Superior temporal gyrus (tissue), 1 donor: ENCODE data around the gene DOCK11.

ENCODE experiments used
- DNase-seq: peaks from one replicate; pipeline ENCODE4 v3.0.0-alpha.2; 2016; ENCODE audit errors: extremely low spot score

The DOCK11 gene

DNA sequence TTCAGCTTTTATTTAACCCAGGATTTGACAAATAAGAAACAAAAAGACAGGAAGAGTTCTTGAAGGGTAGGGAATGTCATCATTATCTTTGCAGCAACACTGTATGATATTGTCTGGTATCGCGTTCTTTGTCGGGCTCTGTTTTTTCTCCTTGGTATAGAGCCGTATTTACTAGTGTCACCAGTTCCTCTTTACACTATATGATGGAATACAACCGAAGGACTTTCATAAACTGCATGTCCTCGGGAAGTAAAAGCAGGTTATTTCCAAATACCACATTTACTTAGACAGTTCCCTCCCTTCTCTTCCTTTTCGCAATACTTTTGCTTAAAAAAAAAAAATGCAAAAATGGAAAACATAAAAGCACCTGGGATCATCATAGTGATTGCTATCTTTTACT, 135.2 kb downstream of the DOCK11 start:
- no peak for DNase-seq

DNA sequence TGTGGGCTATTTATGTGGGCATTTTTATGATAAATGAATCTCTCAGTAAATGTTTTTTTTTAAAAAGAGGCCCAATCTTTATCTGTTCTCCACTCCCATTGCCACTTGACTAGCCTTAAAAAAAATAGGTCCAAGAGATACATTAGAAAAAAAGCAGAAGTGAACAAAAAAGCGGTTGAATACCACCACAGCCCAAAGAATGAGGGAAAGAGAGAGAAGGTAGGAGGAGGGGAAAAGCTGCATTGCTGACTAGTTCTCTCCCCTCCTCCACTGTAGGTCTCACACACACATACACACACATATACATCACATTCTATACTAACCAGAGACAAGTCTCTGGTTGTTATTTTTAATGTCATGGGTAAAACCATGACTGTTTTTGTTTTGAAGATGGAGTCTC, 136.0 kb downstream of the DOCK11 start:
- no peak for DNase-seq

DNA sequence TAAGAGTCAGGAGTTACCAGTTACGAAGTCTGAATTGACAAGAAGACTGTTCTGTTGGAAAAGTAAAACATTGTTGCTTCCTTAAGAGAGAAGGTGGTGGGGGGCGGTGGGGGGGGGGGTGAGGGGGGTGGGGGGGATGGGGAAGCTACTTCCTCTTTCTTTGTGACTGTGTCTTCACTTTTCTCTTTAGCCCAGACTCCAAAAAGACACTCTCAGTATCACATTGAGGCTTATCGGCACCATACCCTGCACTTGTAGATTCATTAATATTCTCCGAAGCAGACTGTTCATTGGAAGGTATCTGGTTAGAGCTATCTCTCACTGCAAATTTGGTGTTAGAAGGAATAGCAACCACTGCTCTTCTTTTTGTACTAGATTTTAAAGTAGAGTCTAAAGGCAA, 137.2 kb downstream of the DOCK11 start:
- no peak for DNase-seq

DNA sequence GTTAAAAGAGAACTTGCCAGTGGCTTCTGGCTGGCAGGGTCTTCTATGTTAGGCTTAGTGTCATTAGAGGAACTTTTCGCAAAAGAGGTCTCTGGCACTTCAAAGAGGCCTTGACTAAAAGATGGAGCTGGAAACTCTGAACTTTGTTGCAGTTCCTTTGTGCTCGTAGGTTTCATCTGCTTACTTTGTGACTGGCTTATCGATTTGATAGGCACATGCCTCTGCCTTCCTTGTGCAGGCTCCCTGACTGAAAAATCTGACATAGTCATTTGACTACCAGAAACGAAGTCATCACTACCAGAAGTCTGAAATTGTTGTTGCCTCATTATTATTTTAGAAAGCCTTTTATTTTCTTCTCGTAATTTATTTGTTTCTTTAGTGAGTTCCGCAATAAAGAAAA, 137.9 kb downstream of the DOCK11 start:
- no peak for DNase-seq

DNA sequence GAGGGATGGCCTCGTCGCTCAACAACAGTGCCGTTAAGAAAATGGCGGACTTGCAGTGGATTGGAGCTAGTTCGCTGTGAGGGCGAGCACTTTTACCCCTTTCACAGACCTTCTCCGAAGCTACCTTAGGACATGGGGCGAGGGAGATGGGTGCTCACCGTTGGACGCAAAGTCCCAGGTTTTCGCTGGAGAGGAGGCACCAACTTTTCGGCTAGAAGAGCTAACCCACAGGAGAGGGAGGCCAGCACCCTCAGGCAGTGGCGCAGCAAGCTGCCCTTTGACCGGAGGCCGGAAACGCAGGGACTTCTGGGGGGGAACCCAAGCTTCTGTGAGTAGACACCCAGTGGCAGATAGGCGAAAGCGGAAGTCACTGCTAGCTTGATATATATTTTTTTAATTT, 138.7 kb downstream of the DOCK11 start:
- DNase-seq, result no peak

DNA sequence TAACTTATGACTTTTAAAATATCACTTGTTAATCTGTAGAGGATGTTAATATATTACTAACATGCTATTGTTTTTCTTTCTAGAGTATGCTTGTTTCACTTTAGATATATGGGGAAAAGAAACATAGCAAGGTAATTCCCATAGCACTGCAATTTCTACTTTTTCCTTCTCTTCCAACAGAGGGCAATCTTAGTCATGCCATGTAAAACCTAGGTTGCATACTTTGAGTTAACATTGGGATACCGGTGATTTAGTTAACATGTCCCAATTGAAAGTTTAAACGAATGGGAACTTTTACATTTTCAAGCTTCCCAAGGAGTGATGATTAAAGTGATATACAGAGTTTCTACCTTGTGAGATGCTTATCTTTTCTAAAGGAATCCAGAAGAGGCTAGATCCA, 142.4 kb downstream of the DOCK11 start:
- DNase-seq, result no peak

DNA sequence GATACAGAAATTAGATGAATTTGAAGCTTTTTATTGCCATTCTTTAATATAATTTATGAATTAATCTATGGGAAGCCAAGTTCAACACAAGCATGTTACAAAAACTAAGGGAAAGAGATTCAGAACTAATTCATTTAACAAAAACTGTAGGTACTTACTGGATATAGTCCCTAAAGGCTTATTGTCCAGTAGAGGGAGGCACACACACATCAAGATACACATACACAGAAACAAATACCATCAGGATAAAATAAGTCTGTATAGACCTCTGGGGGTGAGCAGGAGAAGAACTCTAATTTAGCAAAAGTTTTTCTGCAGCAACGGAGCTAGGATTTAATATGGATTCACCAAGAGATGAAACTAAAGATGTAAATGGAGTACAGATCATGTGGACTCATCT, 148.8 kb downstream of the DOCK11 start:
- DNase-seq, result peak; percentile 16

DNA sequence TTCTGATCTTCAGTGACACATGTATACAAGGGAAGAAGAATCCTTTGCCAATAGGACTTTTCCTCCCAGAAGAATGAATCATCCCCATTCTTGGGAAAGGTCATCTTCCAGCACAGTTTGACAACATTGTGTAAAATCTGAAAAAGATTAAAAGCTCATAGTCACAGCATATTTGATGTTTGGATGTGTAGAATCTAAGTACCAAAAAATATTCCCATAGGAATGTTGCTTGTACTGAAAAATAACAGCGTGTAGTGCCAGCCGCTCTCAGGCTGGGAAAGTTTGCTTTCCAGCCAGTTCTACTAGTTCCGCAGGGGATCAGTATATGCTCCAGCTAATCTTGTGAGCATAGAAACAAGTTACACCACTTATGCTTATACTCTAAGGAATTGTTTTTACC, 157.1 kb downstream of the DOCK11 start:
- DNase-seq, result no peak

DNA sequence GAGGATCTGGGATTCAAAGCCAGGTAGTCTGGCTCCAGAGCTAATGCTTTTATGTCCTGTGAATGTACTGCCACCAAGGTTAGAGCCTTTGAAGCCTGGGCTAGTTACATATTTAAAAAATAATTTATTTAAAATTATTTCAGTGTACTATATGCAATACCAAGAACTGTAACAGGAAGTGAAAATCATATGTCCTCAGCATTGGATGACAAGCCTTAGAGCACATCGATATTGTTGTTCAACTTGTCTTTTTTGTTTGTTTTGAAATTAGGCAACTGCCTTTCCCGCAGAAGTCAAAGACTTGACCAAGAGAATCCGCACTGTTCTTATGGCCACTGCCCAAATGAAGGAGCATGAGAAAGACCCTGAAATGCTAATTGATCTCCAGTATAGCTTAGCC, 158.7 kb downstream of the DOCK11 start:
- DNase-seq, result no peak

DNA sequence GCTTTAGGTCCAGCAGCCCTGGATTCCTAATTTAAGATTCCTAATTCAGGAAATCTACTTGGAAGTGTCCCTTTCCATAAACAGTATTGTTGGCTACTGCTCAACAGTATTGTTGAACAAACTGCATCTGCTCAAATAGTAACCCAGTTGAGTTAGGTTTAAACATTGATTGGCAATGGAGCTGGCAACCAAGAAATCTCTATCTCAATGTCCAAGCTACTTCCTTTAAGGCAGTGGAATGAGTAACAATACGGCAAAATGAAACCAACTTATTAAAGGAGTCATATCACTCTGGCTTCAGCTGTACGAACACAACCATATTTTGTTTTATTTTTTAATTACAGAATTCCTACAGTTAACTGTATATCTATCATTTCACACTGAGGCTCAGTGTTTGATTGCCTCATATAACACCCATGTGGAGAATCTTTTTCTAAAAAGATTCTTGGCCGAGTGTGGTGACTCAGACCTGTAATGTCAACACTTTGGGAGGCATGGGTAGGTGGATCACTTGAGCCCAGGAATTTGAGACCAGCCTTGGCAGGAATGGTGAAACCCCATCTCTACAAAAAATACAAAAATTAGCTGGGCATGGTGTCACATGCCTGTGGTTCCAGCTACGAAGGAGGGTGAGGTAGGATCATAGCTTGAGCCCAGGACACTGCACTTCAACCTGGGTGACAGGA, 160.1 kb downstream of the DOCK11 start:
- no peak for DNase-seq

DNA sequence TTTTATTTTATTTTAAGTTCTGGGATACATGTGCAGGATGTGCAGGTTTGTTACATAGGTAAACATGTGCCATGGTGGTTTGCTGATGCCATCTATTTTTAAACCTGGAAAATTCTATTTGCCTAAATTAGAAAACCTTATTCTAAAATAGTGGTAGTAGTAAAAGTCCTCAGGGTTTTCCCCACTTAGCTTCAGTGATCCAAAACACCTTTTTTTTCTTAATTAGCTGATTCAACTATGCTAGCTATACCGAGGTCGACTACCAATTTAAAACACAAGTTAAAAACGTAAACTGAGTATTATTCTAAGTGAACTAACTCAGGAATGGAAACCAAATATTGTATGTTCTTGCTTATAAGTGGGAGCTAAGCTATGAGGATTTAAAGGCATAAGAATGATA, 161.8 kb downstream of the DOCK11 start:
- DNase-seq, result no peak

DNA sequence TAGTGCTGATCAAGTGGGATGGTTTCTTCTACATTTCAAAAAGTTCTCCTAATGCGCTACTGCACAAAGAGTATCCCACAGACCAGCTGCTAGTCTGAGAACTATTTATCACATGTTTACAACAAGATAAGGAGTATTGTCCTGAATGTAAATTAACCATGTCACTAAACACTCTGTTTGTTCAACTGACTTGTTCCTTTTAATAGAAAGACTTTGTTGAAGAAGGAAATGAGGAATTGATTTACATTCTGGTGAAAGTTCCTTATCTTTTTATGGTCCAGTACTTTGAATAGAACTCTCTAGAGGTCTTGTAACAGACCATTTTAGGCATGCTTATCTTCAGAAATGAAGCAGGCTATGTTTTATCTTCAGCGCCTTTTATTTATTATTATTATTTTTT, 164.5 kb downstream of the DOCK11 start:
- DNase-seq, result peak; percentile 18

DNA sequence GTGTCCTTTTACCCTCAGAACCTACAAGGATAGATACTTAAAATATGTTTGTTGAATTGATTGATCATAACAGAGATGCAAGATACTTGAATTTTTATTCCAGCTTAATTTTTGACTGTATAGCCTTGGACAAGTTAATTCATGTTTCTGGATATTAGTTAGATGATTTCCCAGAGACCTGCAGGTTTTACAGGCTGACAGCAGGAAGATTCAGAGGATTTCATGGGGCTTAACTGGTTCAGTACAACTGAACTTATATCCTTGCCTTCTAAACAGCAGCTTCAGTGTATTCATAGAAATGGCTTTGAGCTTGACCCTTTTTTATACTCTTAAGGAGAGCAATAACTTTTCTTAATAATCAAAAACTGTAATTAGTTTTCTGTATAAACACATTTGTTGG, 169.6 kb downstream of the DOCK11 start:
- no peak for DNase-seq

DNA sequence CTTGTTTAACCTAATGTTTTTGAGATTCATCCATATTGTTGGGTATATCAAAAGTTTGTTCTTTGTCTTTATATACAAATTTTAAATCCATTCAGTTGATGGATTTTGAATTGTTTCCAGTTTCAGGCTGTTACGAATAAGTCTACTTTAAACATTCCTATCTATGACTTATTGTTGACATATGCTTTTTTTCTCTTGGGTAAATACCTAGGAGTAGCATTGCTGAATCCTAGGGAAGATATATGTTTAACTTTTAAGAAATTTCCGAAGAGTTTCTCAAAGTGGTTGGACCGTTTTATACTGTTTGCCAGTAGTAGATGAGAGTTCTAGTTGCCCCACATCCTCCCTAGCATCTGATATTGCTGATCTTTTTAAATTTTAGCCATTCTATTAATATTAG, 170.9 kb downstream of the DOCK11 start:
- DNase-seq, result no peak

DNA sequence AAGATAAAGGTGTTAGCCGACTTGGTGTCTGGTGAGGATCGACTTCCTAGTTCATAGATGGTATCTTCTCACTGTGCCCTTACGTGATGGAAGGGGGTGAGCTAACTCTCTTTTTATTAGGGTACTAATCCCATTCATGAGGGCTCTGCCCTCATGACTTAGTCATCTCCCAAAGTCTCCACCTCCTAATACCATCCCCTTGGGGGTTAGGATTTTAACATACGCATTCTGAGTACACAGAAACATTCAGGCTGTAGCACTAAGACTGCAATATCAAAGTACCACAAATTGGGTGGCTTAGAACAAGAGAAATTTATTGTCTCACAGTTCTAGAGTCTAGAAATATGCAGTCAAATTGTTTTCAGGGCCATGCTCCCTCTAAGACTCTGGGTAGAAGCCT, 173.8 kb downstream of the DOCK11 start:
- no peak for DNase-seq

DNA sequence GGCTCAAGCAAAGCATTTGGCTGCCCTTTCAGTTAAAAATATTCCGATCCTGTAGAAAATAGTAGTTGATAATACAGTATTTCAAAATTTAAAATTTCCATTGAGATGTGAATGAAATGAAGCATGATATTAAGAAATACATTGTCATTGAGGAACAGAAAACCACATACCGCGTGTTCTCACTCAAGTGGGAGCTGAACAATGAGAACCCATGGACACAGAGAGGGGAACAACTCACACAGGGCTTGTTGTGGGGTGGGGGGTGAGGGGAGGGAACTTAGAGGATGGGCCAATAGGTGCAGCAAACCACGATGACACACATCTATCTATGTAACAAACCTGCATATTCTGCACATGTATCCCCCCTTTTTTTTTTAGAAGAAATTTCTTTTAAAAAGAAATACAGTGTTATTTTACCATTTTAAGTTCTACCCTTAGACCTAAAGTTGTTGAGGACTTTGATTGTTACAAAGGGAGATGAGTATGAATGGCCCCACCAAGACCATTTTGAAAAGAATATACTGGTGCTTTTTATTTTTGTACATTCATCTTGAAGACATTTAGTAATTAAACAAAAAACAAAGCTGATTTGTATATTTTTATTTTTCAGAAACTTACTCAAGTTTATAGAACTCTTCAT, 179.8 kb downstream of the DOCK11 start:
- no peak for DNase-seq

DNA sequence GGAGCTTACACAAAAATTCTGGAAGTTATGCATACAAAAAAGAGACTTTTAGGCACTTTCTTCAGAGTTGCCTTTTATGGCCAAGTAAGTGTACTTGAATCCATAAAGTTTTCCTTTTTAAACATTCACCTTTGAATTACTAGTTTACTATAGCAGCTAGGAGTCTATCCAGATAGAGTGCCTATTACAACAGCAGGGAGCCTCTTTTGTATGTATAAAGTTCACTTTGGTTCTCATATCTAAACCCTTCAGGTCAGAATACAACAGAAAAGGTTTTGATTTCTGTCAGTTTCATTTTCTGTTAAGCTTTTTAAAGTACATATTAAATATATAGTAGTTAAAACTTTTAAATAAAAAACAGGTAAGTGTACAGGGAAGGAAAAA, 180.3 kb downstream of the DOCK11 start:
- DNase-seq, result no peak

DNA sequence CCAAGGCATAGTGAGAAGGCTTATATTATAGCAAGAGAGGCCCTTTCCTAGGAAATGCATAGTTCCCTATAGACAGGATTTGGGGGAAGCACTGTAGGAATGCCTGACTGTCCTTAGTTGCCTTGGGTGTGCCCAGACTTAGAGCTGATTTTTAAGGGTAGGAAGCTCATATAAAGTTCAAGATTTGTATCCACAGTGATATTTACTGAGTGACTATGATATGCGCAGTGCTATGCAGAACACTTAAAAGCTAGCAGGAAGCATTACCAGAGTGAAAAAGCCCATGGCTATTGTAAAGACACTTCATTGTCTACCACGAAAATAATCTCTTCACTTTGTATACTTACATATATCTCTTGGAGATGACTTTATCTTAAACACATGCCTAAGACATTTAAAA, 181.7 kb downstream of the DOCK11 start:
- DNase-seq, result no peak

DNA sequence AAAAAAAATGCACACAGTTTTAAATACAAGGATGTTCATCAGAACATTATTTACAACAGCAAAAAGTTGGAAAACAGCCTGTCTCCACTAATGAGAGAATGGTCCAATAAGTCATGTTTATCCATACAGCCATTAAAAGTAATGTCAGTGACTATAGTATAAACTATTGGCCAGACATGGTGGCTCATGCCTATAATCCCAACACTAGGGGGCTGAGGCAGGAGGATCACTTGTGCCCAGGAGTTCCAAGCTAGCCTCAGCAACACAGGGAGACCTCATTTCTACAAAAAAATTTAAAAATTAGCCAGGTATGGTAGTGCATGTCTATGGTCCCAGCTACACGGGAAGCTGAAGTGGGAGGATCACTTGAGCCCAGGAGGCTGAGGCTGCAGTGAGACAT, 183.7 kb downstream of the DOCK11 start:
- DNase-seq, result no peak

DNA sequence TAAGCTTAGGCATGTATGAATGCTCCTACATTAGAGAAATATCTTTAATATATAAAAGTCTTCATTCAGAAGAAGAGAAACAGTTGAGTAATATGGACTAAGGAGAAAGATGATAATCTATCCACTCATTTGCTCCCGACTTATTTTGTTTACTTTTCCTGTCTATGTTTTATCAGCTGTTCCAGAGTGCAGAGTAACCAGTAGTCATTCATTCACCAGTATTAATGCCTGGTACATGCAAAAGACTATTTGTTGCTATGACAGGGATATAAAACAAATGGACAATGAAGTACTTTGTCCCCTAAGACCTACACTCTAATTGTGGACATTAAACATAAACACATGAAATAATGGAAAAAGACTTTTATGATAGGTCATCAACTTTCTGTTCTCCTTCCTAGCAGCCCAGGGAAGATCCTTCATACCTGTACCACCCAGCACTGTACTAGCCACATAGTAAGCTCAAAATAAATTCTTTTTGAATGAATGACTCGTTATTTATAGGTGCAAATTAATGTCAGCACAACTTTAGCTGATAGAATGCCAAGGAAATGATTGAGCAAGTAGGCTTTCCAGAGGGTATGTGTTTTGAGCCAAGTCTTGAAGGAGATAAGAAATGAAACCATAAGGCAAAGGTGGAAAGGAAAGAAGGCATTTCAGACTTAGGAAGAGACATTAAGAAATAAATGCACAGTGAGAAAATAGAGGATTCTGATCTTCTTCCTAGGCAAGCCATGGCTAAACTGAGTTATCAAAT, 186.8 kb downstream of the DOCK11 start:
- DNase-seq, result no peak

DNA sequence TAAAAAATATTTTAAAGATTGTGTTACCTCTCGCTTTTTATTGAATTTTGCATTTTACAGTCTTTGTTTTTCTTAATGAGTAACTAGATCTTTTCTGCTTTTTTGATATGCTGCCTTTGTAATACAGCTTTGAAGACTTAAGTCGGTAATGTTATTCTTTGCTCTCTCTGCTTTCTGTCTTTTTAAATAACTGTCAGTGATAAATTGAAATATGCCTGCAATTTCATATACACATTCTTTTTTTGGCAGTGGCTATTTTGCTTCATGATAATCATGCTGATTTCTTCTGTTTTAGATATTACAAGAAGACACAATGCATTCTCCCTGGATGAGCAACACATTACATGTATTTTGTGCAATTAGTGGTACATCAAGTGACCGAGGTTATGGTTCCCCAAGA, 189.8 kb downstream of the DOCK11 start:
- no peak for DNase-seq

DNA sequence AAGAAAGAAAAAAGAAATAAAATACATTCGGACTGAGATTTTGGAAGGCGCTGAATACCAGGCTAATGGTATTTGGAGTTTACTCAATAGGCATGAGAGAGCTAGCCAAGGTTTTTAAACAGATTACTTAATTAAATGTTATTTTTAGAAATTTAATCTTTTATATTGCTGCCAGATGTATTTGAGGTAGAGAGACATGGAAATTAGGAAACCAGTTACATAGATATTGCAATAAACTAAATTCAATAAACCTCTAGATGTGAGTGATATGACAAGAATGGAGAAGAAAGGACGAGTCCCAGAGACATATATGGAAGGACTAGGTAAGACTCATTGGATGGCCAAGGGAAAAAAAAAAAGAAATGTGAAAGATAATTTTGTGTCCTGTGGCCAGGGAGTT, 193.3 kb downstream of the DOCK11 start:
- no peak for DNase-seq

DNA sequence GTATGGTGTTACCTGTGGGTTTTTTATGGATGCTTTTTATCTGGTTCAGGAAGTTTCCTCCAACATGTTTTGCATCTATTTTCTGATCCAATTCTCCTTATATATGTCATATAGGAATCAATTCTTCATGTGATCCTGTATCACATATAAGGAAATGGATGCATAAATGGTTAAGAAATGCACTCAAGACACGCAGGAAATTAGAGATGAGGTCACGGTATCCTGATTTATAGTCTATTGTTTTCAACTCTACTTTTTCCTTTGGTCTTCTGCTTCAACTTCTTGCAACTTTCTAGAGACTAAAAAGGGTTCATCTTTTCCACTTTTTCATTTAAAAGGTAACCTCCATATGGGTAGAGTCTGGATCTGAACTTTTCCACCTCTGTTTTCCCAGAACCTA, 198.2 kb downstream of the DOCK11 start:
- no peak for DNase-seq
